CD1c-positive myeloid dendritic cell (primary cell): ENCODE data around the gene TRIM33.
A peak's percentile ranks its signal among the peaks of the same experiment; 100 is the strongest.

ENCODE experiments used
- DNase-seq: peaks from one replicate; pipeline ENCODE4 v3.0.0-alpha.2; 2016; ENCODE audit errors: extremely low spot score

TRIM33 gene

GRCh38 chr1:114511032-114511785 is at the start of gene TRIM33:
Gene TRIM33, minus strand, starts transcription at chr1:114511203. Its CDS starts 127 bp downstream, at chr1:114511076.
- peak; percentile 98 for DNase-seq

DNA sequence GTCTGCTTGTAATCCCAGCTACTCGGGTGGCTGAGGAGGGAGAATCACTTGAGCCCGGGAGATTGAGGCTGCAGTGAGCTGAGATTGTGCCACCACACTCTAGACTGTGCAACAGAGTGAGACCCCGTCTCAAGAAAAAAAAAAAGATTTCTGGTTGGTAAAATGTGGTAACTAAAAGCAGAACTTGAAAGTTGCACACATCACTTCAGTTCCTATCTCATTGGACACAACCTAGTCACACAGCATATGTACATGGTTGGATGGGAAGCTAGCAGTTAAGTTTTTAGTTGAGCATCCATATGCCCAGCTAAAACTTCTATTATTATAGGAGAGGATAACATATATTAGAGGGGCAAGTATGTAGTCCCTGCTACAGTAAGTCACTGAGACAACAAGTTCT is 48.4 kb upstream of the TRIM33 start:
- DNase-seq = no peak

GRCh38 chr1:114558544-114558943 is 47.5 kb upstream of the TRIM33 start:
- peak; percentile 16 for DNase-seq

DNA sequence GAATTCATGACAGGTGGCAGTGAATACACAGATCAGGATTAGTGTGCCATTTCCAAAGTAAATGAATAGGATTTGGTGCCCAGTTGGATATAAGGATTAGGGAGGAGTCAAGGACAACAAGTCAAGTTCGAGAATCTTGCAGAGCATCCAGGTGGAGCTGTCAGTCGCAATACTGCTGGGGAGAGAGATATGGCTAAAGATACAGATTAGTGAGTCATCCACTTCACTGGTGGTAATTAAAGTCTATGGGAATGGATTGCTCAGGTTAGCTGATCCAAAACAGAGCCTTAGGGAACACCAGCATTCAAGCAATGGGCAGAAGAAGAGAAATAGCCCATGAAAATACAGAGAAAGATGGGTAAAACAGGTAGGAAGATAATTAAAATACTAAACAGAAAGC is 43.6 kb upstream of the TRIM33 start:
- no peak for DNase-seq

GRCh38 chr1:114552106-114552639 is 41.2 kb upstream of the TRIM33 start:
- no peak for DNase-seq

DNA sequence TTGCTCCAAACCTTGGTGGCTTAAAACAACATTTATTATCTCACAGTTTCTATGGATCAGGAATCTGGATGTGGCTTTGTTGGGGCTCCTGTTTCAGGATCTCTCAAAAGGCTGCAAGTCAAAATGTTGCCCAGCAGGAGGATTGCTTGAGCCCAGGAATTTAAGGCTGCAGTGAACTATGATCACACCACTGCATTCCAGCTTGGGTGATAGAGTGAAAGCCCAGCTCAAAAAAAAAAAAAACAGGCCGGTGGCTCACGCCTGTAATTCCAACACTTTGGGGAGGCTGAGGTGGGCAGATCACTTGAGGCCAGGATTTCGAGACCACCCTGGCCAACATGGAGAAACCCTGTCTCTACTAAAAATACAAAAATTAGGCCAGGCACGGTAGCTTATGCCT is 40.4 kb upstream of the TRIM33 start:
- DNase-seq = no peak

DNA sequence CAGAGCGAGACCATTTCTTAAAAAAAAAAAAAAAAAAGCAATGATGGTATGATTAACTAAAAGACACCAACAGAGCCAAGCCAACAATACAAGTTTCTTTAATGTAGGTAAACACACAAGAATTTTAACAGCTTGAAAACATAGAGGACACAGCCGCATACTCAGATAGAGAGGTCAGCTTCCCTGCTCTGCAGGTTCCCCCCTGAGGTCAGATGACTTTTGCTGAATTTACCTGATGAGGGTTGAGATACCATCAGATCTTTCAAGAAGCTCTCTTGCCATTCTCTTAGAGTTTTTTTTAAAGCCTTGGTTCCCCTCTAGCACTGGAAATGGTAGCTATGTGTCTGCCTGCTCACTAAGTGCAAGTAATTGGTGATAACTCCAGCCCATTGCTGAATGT is 39.3 kb upstream of the TRIM33 start:
- DNase-seq = no peak

- DNase-seq = no peak
Measured at GRCh38 chr1:114549137-114549536, 38.1 kb upstream of the TRIM33 start.

GRCh38 chr1:114547076-114547475 is 36.1 kb upstream of the TRIM33 start:
- DNase-seq = no peak

- no peak for DNase-seq
Measured at GRCh38 chr1:114545796-114546195, 34.8 kb upstream of the TRIM33 start.

DNA sequence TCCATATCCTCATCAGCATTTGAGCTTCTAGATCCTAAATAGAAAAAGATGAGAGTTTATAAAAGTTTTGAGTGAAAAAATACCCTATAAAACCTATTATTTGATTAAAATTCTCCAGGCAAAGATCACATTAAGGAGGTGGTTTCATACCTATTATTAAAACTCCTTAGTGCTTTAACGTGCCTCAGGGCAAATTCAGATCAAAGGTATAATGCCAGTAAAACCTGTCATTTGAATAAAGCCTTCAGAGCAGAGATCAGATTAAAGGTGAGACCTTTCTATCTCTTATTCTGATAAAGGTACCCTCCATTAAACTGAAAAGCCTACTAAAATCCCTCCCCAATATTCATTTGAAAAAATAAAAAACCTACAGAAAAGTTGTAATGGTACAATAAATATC is 34.3 kb upstream of the TRIM33 start:
- no peak for DNase-seq

DNA sequence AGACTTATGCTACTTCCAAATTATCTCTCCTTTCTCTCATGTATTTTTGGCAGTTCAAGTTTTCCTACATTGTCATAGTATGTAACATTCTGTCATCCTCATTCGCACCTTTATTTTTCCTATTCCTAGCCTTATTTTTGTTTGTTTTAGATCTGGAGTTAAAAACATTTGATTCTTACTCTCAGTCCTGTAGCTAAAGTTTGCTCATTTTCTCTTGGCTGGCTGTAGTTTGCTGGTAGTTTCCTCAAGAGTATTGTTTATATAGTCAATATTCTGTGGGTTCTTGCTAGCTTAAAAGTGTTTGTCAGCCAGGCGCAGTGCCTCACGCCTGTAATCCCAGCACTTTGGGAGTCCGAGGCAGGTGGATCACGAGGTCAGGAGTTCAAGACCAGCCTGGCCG is 29.8 kb upstream of the TRIM33 start:
- no peak for DNase-seq

DNA sequence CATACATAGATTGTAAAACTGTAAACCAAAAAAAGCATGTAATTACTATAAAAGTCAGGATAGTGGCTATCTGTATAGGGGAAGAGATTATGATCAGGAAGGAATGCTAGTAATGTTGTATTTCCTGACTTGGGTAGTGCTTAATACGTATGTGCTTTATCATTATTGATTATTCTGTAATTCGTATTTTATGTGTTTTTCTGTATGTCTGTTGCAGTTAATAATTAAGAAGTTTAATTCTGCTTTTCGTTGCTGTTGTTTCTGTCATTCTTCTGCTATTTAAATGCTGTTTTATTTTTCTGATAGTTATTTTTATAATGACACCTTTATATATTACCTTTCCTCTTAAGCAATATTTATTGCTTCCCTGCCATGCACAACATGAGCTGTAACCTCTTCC is 29.3 kb upstream of the TRIM33 start:
- DNase-seq = no peak

DNA sequence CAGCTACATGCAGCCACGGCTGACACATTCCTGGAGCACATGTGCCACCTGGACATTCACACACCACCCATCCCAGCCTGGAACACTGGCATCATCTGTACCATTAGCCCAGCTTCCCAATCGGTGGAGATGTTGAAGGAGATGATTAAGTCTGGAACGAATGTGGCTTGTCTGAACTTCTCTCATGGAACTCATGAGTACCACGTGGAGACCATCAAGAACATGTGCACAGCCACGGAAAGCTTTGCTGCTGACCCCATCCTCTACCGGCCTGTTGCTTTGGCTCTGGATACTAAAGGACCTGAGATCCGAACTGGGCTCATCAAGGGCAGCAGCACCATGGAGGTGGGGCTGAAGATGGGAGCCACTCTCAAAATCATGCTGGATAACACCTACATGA is 25.0 kb upstream of the TRIM33 start:
- DNase-seq = no peak

DNA sequence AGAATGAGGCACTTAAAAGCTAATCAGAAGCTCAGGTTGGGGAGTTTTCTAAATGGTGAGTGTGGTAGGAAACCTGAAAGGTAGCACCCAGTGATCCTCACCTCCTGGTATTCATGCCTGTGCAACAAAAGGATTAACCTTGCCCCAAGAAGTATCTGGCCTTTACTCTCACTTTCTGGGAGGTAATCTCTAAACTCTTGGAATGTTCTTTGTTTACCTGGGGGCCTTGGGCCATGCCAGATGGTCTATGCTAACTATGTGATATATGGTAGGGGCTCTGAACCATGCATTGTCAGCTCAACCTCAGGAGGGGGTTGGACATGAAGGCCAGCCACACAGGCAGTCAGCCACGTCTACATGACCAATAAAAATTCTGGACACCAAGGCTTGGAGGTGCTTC is 24.4 kb upstream of the TRIM33 start:
- DNase-seq = no peak

GRCh38 chr1:114531094-114531493 is 20.1 kb upstream of the TRIM33 start:
- no peak for DNase-seq

DNA sequence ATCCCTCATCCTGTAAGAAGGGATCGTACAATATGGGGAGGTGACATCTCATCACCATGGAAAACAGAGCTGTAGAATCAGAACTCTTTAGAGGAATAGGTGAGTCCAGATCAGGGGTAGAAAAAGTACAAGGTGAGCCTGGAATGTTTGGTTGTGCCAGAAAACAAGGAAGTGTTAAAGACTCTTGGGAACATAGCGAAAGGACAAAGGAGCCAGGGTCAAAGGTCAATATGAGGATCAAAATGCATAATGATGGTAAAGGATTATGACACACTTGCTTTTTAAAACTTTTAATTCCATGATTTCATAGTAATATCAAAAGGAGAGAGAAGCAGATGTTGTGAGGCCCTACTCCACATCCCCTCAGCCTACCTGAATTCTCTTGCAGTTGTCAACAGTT is 19.2 kb upstream of the TRIM33 start:
- no peak for DNase-seq

DNA sequence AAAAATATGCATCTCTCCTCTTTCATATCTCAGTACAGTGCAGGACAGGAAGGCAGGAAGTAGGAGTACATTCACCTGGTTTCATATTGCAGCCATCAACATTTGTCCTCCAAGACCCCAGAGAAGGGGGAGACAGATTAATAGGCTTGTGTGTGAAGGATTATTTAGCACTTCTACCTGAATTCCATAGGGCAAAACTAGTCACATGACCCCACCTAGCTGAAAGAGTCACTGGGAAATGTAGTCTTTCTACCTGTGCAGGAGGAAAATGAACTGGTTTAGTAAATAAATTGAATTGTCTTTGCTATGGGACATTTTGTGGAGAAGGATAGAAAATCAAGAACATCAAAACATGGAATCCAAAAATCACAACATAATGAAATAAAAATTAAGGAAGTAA is 13.9 kb upstream of the TRIM33 start:
- no peak for DNase-seq

DNA sequence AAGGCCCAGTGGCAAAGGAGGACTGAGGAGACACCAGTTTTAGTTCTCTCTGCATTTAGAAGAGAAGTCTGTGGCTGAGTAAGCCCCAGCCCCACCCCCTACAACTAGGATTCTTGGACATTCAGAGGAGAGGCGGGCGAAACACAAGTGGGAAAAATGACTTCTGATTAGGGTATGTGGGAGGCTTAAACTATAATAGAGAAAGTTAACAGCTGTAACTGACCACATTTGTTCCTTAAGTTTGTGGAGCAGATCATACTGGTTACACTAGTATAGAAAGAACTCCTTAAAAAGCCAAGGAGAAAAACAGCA is 11.2 kb upstream of the TRIM33 start:
- DNase-seq = no peak

DNA sequence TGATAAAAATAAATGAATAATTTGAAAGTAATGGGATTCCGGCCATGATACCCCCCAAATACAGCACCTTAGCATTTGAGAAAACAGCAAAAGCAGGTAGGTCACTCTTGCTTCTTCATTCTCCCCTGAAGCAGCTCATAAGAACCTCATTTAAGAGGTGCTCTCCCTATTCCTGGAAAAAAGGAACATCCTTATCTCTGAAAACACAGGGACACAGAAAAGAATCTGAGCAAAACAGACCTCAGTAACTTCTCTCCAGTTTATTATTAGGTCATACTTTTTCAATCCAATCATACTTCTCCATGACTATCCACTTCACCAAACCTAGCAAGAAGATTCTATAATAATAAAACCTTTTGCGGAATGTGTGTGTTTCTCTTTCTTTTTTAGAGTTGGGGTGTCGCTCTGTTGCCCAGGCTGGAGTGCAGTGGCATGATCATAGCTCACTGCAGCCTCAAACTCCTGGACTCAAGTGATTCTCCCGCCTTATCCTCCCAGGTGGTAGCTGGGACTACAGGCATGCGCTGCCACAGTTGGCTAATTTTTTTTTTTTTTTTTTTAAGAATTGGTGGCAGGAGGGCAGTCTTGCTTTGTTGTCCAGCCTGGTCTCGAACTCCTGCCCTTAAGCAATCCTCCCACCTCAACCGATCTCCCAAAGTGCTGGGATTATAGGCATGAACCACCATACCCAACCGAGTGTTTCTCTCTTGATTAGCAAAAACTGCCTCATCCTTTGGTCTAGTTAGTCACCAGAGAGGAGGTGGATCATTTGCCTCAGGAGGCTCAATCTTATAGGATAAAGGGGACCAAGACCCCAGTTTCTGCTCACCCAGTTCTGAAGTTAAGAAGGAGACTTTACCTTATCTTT is 10.6 kb upstream of the TRIM33 start:
- no peak for DNase-seq

DNA sequence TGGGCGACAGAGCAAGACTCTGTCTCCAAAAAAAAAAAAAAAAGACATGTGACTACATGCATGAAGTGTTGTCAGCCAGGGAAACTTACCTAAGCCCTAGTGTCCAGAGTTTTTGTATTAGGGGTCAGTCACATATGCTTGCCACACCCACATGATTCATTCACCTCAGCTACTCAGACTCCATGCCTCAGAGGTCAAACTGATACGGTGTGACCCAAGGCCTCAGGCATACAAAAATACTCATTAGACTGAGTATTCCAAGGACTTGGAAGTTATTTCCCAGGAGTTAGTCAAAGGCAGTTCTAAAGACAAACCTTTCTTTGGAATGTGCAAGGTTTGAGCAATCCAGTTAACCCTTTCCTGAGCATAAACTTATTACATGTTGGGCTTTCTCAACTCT is 6.3 kb upstream of the TRIM33 start:
- DNase-seq = no peak

DNA sequence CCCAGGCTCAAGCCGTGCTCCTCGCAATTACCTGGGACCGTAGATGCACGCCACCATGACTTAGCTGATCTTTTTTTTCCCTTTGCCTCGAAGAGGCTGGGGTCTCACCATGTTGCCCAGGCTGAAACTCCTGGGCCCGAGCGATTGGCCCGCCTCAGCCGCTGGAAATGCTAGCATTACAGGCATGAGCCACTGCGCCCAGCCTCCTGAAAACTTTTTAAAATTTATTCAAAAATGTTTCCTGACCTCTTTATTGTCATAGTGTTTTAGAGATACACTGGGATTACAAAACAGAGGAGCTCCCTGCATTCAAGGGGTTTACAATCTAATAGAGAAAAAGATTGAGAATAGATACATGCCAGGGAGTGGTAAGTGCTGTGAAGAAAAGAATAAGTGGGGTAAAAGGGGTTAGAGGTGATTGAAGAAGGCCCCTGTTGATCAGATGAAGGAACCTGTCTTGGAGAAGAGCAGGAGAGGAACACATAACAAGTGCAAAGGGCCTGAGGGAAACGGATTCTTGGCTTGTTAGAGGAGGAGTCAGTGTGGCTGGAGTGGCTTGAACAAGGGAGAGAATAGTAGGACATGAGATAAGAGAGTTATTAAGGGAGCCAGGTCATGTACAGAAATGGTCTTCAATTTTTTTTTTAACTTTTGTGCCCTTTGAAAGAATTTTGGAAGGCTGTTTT is 1.7 kb upstream of the TRIM33 start:
- DNase-seq = no peak
